ENCODE measurements around the gene PUSL1. TPM values are rescaled to one million over a fixed set of nuclear protein-coding genes. Genes with fewer than 3 reads are reported as not detected.

The PUSL1 gene
- total RNA-seq, 1 donor from 2014 or later = 19.9 TPM

GRCh38 chr1:1336931-1337792, 28.8 kb downstream of the PUSL1 start:
- DNase-seq (ENCODE audit: low read depth, low spot score) = no peak

GRCh38 chr1:1337793-1338147, 29.4 kb downstream of the PUSL1 start:
- no peak for DNase-seq (ENCODE audit: low read depth, low spot score)

- DNase-seq (ENCODE audit: low read depth, low spot score) = no peak
Observed at GRCh38 chr1:1338278-1338677, 29.9 kb downstream of the PUSL1 start.

GRCh38 chr1:1340185-1340584, 31.8 kb downstream of the PUSL1 start:
- DNase-seq (ENCODE audit: low read depth, low spot score) = no peak

- DNase-seq (ENCODE audit: low read depth, low spot score) = no peak
Observed at GRCh38 chr1:1340791-1341548, 32.6 kb downstream of the PUSL1 start.

GRCh38 chr1:1341549-1342021, 33.2 kb downstream of the PUSL1 start:
- no peak for DNase-seq (ENCODE audit: low read depth, low spot score)

GRCh38 chr1:1342061-1342562, 33.7 kb downstream of the PUSL1 start:
- DNase-seq (ENCODE audit: low read depth, low spot score) = no peak

GRCh38 chr1:1342584-1343115, 34.3 kb downstream of the PUSL1 start:
- DNase-seq (ENCODE audit: low read depth, low spot score) = no peak

GRCh38 chr1:1343811-1344421, 35.5 kb downstream of the PUSL1 start:
- no peak for DNase-seq (ENCODE audit: low read depth, low spot score)

- no peak for DNase-seq (ENCODE audit: low read depth, low spot score)
Observed at GRCh38 chr1:1344655-1345361, 36.4 kb downstream of the PUSL1 start.

- DNase-seq (ENCODE audit: low read depth, low spot score) = no peak
Observed at GRCh38 chr1:1345384-1345783, 37.0 kb downstream of the PUSL1 start.

- DNase-seq (ENCODE audit: low read depth, low spot score) = no peak
Observed at GRCh38 chr1:1345860-1346500, 37.6 kb downstream of the PUSL1 start.

- DNase-seq (ENCODE audit: low read depth, low spot score) = no peak
Observed at GRCh38 chr1:1346501-1346890, 38.1 kb downstream of the PUSL1 start.

- no peak for DNase-seq (ENCODE audit: low read depth, low spot score)
Observed at GRCh38 chr1:1347026-1347595, 38.7 kb downstream of the PUSL1 start.

GRCh38 chr1:1347663-1348419, 39.4 kb downstream of the PUSL1 start:
- no peak for DNase-seq (ENCODE audit: low read depth, low spot score)

GRCh38 chr1:1348420-1349255, 40.2 kb downstream of the PUSL1 start:
- no peak for DNase-seq (ENCODE audit: low read depth, low spot score)

- DNase-seq (ENCODE audit: low read depth, low spot score) = no peak
Observed at GRCh38 chr1:1349256-1350012, 41.0 kb downstream of the PUSL1 start, which contains the start of gene DVL1. TSS of gene DVL1 (minus strand) at chr1:1349418. CDS start at chr1:1349065, 353 bp downstream.

All from pulmonary artery endothelial cell (primary cell).